Trophoblast cell (in vitro differentiated cells and primary cell): ENCODE results near the gene TMEM41B.
"Not testable (repeated sequence)": the region's sequence is repeated elsewhere in the genome, so short reads cannot be mapped to it uniquely, and the experiment has no call there.

Experiments
- DNase-seq, 2 donors: peaks; one replicate each; pipeline ENCODE4 v3.0.0-alpha.2; 2016
- H2AFZ ChIP-seq: 2 replicates; pipeline ENCODE4 v1.6.1; 2013; ENCODE audit warnings: low read length, moderate library complexity, mild to moderate bottlenecking; ENCODE audit not compliant: insufficient read depth, poor library complexity
- H2AK5ac ChIP-seq: 2 replicates; pipeline ENCODE4 v1.6.1; 2013; ENCODE audit warnings: mild to moderate bottlenecking, low read length
- H2BK120ac ChIP-seq: 2 replicates; pipeline ENCODE4 v1.6.1; 2013; ENCODE audit warnings: low read length, mild to moderate bottlenecking, moderate library complexity; ENCODE audit not compliant: insufficient read depth, poor library complexity
- H2BK12ac ChIP-seq: 2 replicates; pipeline ENCODE4 v1.6.1; 2013; ENCODE audit warnings: mild to moderate bottlenecking, low read length, moderate library complexity
- H2BK5ac ChIP-seq: 2 replicates; pipeline ENCODE4 v1.6.1; 2013; ENCODE audit warnings: low read length, low read depth, moderate library complexity, mild to moderate bottlenecking; ENCODE audit not compliant: poor library complexity
- H3K14ac ChIP-seq: 2 replicates; pipeline ENCODE4 v1.6.1; 2013; ENCODE audit warnings: mild to moderate bottlenecking, low read length
- H3K18ac ChIP-seq: 2 replicates; pipeline ENCODE4 v1.6.1; 2013; ENCODE audit warnings: mild to moderate bottlenecking, low read length
- H3K23ac ChIP-seq: 2 replicates; pipeline ENCODE4 v1.6.1; 2013; ENCODE audit warnings: low read length
- H3K27ac ChIP-seq: 2 replicates; pipeline ENCODE4 v1.5.1; 2013; ENCODE audit warnings: low read depth, mild to moderate bottlenecking, inconsistent platforms, low read length, moderate library complexity
- H3K27me3 ChIP-seq: 2 replicates; pipeline ENCODE4 v1.6.1; 2013; ENCODE audit warnings: inconsistent platforms, mild to moderate bottlenecking, low read length, moderate library complexity; ENCODE audit not compliant: insufficient read depth
- H3K36me3 ChIP-seq, 2 experiments: 1 replicate in 1 of 2; 2 replicates in 1 of 2; pipeline ENCODE4 v1.6.1; 2013; ENCODE audit warnings: low read length in 2 of 2, mild to moderate bottlenecking in 2 of 2, moderate library complexity in 1 of 2; ENCODE audit not compliant: insufficient read depth in 2 of 2, control insufficient read depth in 1 of 2
- H3K4ac ChIP-seq: 2 replicates; pipeline ENCODE4 v1.6.1; 2013; ENCODE audit warnings: low read depth, mild to moderate bottlenecking, low read length, moderate library complexity
- H3K4me1 ChIP-seq, 2 experiments: 1 replicate in 1 of 2; 2 replicates in 1 of 2; pipeline ENCODE4 v1.6.1; 2013; ENCODE audit warnings: low read length in 2 of 2, mild to moderate bottlenecking in 2 of 2, moderate library complexity in 1 of 2; ENCODE audit not compliant: insufficient read depth in 2 of 2, control insufficient read depth in 1 of 2
- H3K4me2 ChIP-seq: 2 replicates; pipeline ENCODE4 v1.6.1; 2013; ENCODE audit warnings: inconsistent platforms, mild to moderate bottlenecking, low read length, moderate library complexity
- H3K4me3 ChIP-seq: 2 replicates; pipeline ENCODE4 v1.5.1; 2013; ENCODE audit warnings: mild to moderate bottlenecking, low read depth, low read length, inconsistent platforms
- H3K79me1 ChIP-seq: one replicate; pipeline ENCODE4 v1.6.1; 2013; ENCODE audit warnings: low read length
- H3K79me2 ChIP-seq: 2 replicates; pipeline ENCODE4 v1.6.1; 2013; ENCODE audit warnings: low read length, mild to moderate bottlenecking; ENCODE audit not compliant: control insufficient read depth, insufficient read depth, poor library complexity
- H3K9ac ChIP-seq: 2 replicates; pipeline ENCODE4 v1.6.1; 2013; ENCODE audit warnings: mild to moderate bottlenecking, low read length
- H3K9me3 ChIP-seq: 2 replicates; pipeline ENCODE4 v1.6.1; 2013; ENCODE audit warnings: low read depth, mild to moderate bottlenecking, control low read depth, inconsistent platforms, low read length; ENCODE audit not compliant: insufficient read depth
- H4K12ac ChIP-seq: 2 replicates; pipeline ENCODE4 v1.6.1; 2013; ENCODE audit warnings: low read depth, mild to moderate bottlenecking, low read length, moderate library complexity
- H4K8ac ChIP-seq: 2 replicates; pipeline ENCODE4 v1.6.1; 2013; ENCODE audit warnings: low read depth, mild to moderate bottlenecking, low read length, moderate library complexity
- H4K91ac ChIP-seq: one replicate; pipeline ENCODE4 v1.6.1; 2013; ENCODE audit warnings: low read depth, mild to moderate bottlenecking, low read length, moderate library complexity
- WGBS: extraction: QIAGEN DNeasy Blood & Tissue Kit; methylation state at CpG from one replicate; pipeline ENCODE4 v1.1.7; 2013; ENCODE audit warnings: missing lambda C conversion rate; ENCODE audit not compliant: insufficient read length, insufficient coverage; ENCODE audit errors: extremely low coverage; 5-methylcytosine and 5-hydroxymethylcytosine counted together

The TMEM41B gene

DNA sequence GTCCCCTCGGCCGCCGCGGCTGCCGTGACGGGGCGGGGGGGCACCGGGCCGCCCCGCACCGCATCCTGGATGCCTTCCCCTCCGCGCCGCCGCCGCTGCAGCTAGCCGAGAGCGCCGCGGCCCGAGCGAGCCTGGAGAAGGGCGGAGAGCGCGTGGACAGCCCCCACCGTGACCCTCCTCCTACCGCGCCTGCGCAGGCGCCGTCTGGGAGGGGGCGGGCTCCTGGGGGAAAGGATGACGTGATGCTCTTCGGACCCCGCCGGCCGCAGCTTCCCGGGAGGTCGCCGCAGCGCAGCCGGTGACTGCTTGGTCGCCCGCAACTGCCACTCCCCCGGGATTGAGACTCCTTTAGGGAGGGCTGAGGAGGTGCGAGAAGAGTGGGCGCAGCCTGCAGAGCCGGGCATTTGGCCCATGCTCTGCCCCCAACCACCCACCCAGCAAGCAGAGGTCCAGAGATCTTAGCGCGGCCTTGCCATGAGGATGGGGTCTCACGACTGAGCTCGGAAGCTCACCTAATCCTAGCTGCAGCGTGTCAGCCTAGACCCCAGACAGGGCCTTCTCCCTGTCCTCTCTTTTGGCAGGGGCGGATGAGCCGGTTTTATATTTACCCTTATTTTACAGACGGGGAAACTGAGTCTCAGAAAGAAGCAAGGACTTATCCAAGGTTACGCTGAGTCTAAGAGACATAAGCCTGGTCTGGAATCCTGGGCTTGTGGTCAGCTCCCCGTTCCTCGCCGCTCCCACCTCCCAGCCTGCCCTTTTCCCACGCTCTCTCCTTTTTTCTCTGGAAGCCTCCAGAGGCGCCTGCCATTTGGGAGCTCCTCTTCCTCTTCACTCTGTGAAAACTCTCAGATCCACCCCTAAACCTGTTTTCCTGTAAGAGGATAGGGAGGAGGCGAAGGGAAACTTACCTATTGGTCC is 48.9 kb downstream of the TMEM41B start, which contains the start of gene DENND5A:
Gene DENND5A (minus strand): TSS at position 140 of the 921 bp plus-strand sequence. CDS start 281 bp downstream, outside the sequence.
- peak within 1 kb of the TSS; percentile 93 for H3K18ac ChIP-seq

DNA sequence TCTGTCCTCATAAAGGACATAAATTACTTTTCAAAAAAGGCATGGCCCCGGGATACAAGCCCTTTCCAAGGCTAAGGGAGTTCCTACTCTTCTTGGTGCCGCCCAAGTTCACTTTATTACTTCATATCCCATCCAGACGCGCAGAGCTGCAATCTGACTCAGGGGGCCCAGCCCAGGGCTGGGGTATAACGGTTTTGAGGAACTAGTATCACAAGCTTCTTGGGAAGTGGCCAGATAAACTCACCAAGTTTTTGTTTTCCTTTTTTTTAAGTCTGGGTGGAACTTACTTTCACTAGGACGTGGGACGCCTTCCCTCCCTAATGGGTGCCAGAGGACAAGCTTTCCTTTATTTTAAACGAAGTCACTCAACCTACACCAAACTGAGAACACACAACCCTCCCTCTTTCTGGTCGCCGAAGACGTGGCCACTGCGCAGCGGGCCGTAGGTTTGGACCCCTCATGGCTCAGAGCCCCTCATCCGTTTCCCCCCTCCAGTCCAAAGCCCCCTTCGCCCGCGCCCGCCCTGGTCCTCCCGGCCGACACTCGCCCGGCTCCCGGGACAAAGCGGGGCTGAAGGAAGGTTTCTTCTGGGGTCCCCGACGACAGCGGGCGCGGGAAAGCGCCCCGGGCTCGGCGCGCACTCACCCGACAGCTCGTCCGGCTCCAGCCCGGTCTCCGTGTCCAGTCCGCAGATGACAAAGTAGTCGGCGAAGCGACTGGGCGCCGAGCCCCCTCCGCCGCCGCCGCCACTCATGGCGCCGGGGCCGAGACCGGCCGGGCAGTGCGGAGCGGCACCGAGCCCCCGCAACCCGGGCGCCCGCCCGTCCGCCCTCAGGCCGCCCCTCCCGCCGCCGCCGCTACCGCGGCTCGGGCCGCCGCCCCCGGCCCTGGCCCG is 49.8 kb downstream of the TMEM41B start:
- no peaks in the 10 kb centered on the region for H3K36me3 ChIP-seq
- peak overlapping the region; percentile 53 for H3K4ac ChIP-seq
- peaks cover 13% of the 10 kb centered on the region for H3K79me2 ChIP-seq
- H4K12ac ChIP-seq, result peak overlapping the region; percentile 13
- peak overlapping the region; percentile 38 for H3K14ac ChIP-seq
- peaks cover 3 to 4% of the 10 kb centered on the region in 2 experiments for H3K4me1 ChIP-seq
- peak overlapping the region; percentile 62 for H4K8ac ChIP-seq
- no peak overlapping the region for H2BK12ac ChIP-seq
- peak overlapping the region; percentile 74 for H2BK120ac ChIP-seq
- H2AK5ac ChIP-seq, result peak overlapping the region; percentile 47
- WGBS, result no CpG with 5 or more reads among the region's 76 CpGs
- H3K79me1 ChIP-seq, result peaks cover 10% of the 10 kb centered on the region
- peak; percentile 53 to 71 for DNase-seq
- peak overlapping the region; percentile 85 for H3K9ac ChIP-seq
- peak overlapping the region; percentile 90 for H3K18ac ChIP-seq
- H3K4me2 ChIP-seq, result peak overlapping the region; percentile 76
- no peaks in the 10 kb centered on the region for H3K27me3 ChIP-seq
- H4K91ac ChIP-seq, result peak overlapping the region; percentile 56
- no peaks in the 10 kb centered on the region for H3K9me3 ChIP-seq
- peak overlapping the region; percentile 68 for H3K27ac ChIP-seq
- H2AFZ ChIP-seq, result peak overlapping the region; percentile 71
- H3K23ac ChIP-seq, result no peak overlapping the region
- H3K4me3 ChIP-seq, result peak overlapping the region; percentile 75
- peak overlapping the region; percentile 34 for H2BK5ac ChIP-seq

More for the DNA sequence above, 48.9 kb downstream of the TMEM41B start, which contains the start of gene DENND5A:
- Histone ChIP-seq H2AK5ac (peak within 1 kb of the TSS; percentile 50), H3K9ac (peak within 1 kb of the TSS; percentile 85), H3K23ac (no peak within 1 kb of the TSS), H2BK12ac (peak within 1 kb of the TSS; percentile 19), H3K4me3 (peak within 1 kb of the TSS; percentile 75), H3K27ac (peak within 1 kb of the TSS; percentile 68), H3K4me2 (peak within 1 kb of the TSS; percentile 76), H3K4me1 (peaks cover 3 to 4% of the 10 kb centered on the region in 2 experiments), H2BK5ac (peak within 1 kb of the TSS; percentile 74), H3K79me1 (peaks cover 10% of the 10 kb centered on the region), H3K36me3 (no peaks in the 10 kb centered on the region), H3K14ac (peak within 1 kb of the TSS; percentile 93), H2AFZ (peak within 1 kb of the TSS; percentile 90), H3K79me2 (peaks cover 11% of the 10 kb centered on the region), H3K4ac (peak within 1 kb of the TSS; percentile 88), H4K91ac (peak within 1 kb of the TSS; percentile 79), H4K8ac (peak within 1 kb of the TSS; percentile 93), H3K9me3 (no peaks in the 10 kb centered on the region), H4K12ac (peak within 1 kb of the TSS; percentile 78), H3K27me3 (no peaks in the 10 kb centered on the region), H2BK120ac (peak within 1 kb of the TSS; percentile 75)
- DNase-seq, result peak; percentile 74 to 81
- WGBS, result no CpG with 5 or more reads among the region's 63 CpGs

DNA sequence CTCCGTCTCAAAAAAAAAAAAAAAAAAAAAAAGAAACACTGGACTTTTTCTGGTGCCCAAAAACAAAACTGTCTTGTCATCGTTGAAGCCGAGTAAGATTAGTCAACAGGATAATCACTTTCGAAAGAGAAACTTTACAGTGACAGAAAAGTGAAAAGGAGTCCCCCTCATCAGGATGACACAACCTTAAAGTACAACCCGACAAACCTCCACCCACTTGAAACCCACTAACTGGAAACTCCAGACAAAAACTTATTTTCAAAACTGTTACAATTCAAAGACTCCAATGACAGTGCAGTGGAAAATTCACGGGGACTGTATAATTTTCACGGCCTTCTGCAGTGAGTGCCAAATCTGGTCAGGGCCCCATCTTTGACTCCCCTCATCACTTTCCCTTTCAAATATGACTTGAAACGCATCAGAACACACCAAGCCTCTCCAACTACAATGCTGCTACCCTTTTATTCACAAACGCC is 50.5 kb downstream of the TMEM41B start:
- Histone ChIP-seq H4K8ac (no peak overlapping the region), H2BK120ac (no peak overlapping the region), H3K4me3 (peak overlapping the region; percentile 75), H3K9ac (peak overlapping the region; percentile 59), H4K91ac (no peak overlapping the region), H3K14ac (no peak overlapping the region), H3K9me3 (no peaks in the 10 kb centered on the region), H3K36me3 (no peaks in the 10 kb centered on the region), H3K18ac (no peak overlapping the region), H2AFZ (no peak overlapping the region), H2BK5ac (no peak overlapping the region), H3K79me1 (peaks cover 10% of the 10 kb centered on the region), H4K12ac (no peak overlapping the region), H3K23ac (no peak overlapping the region), H2BK12ac (no peak overlapping the region), H3K79me2 (peaks cover 13% of the 10 kb centered on the region), H3K4ac (peak overlapping the region; percentile 53), H3K27ac (no peak overlapping the region), H2AK5ac (no peak overlapping the region), H3K4me1 (peaks cover 3 to 4% of the 10 kb centered on the region in 2 experiments), H3K27me3 (no peaks in the 10 kb centered on the region), H3K4me2 (peak overlapping the region; percentile 76)
- WGBS, result no CpG with 5 or more reads among the region's 9 CpGs
- DNase-seq, result peak; percentile 26 to 65

DNA sequence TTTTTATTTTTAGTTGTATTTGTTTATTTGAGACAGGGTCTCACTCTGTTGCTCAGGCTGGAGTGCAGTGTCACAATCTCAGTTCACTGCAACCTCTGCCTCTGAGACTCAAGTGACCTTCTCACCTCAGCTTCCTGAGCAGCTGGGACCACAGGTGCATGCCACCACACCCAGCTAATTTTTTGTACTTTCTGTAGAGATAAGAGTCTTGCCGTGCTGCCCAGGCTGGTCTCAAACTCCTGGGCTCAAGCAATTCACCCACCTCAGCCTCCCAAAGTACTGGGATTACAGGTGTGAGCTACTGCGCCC is 53.6 kb downstream of the TMEM41B start:
- not testable (repeated sequence) for H3K9me3 ChIP-seq, H2AFZ ChIP-seq, H4K8ac ChIP-seq, H3K4me1 ChIP-seq, H2BK120ac ChIP-seq, H2BK12ac ChIP-seq, H2BK5ac ChIP-seq, H3K4me2 ChIP-seq, H4K12ac ChIP-seq, H3K4me3 ChIP-seq, H3K18ac ChIP-seq, H3K27ac ChIP-seq, H3K9ac ChIP-seq, H3K14ac ChIP-seq, H3K27me3 ChIP-seq, H3K23ac ChIP-seq, H2AK5ac ChIP-seq, H3K36me3 ChIP-seq, DNase-seq, H4K91ac ChIP-seq
- Histone ChIP-seq H3K79me1 (peaks cover 10% of the 10 kb centered on the region), H3K4ac (peak overlapping the region; percentile 64), H3K79me2 (peaks cover 13% of the 10 kb centered on the region)
- no CpG with 5 or more reads among the region's 2 CpGs for WGBS
